Endodermal cell (in vitro differentiated cells): ENCODE data around the gene ZNF180. TPM values are rescaled to one million over a fixed set of nuclear protein-coding genes. Genes with fewer than 3 reads are reported as not detected.

Experiments
- DNase-seq: peaks from one replicate; pipeline ENCODE4 v3.0.0-alpha.2; 2017
- H3K27ac ChIP-seq: 2 replicates; pipeline ENCODE4 v1.5.1; 2013; ENCODE audit warnings: mild to moderate bottlenecking, low read depth, low read length, moderate library complexity
- H3K27me3 ChIP-seq: 2 replicates; pipeline ENCODE4 v1.6.1; 2013; ENCODE audit warnings: mild to moderate bottlenecking, low read length, moderate library complexity; ENCODE audit not compliant: insufficient read depth, control insufficient read depth, poor library complexity, severe bottlenecking
- H3K36me3 ChIP-seq: 2 replicates; pipeline ENCODE4 v1.7.0; 2013; ENCODE audit warnings: mild to moderate bottlenecking, low read length, moderate library complexity; ENCODE audit not compliant: control insufficient read depth, insufficient read depth
- H3K4me1 ChIP-seq: one replicate; pipeline ENCODE4 v1.7.0; 2013; ENCODE audit warnings: low read length; ENCODE audit not compliant: control insufficient read depth, insufficient read depth
- H3K4me3 ChIP-seq: 2 replicates; pipeline ENCODE4 v1.5.1; 2013; ENCODE audit warnings: mild to moderate bottlenecking, low read length, moderate library complexity
- H3K9ac ChIP-seq: 2 replicates; pipeline ENCODE4 v1.6.1; 2013; ENCODE audit warnings: mild to moderate bottlenecking, low read length, moderate library complexity; ENCODE audit not compliant: poor library complexity, severe bottlenecking; ENCODE audit errors: extremely low read depth
- H3K9me3 ChIP-seq: 2 replicates; pipeline ENCODE4 v1.6.1; 2013; ENCODE audit warnings: mild to moderate bottlenecking, low read length, moderate library complexity; ENCODE audit not compliant: control insufficient read depth
- H3K27ac Mint-ChIP-seq: 2 replicates; pipeline ENCODE4 v1.8.0; 2020; ENCODE audit warnings: mixed read lengths
- H3K27me3 Mint-ChIP-seq: 2 replicates; pipeline ENCODE4 v1.8.0; 2021; ENCODE audit warnings: mild to moderate bottlenecking, mixed read lengths; ENCODE audit not compliant: insufficient read depth
- H3K36me3 Mint-ChIP-seq: 2 replicates; pipeline ENCODE4 v1.8.0; 2020; ENCODE audit warnings: low read depth, mixed read lengths
- H3K4me1 Mint-ChIP-seq: 2 replicates; pipeline ENCODE4 v1.8.0; 2020; ENCODE audit warnings: mixed read lengths
- H3K4me3 Mint-ChIP-seq: 2 replicates; pipeline ENCODE4 v1.8.0; 2020; ENCODE audit warnings: mild to moderate bottlenecking, moderate library complexity, mixed read lengths
- H3K9me3 Mint-ChIP-seq: 2 replicates; pipeline ENCODE4 v1.8.0; 2020; ENCODE audit warnings: mild to moderate bottlenecking, mixed read lengths
- WGBS, 2 experiments: methylation state at CpG; one replicate each; pipeline versions ENCODE4 v1.1.5 to v1.1.7; 2013; ENCODE audit warnings: missing lambda C conversion rate in 2 of 2, mixed read lengths in 1 of 2; ENCODE audit not compliant: insufficient coverage in 1 of 2, insufficient read length in 1 of 2; 5-methylcytosine and 5-hydroxymethylcytosine counted together
- total RNA-seq, 2 donors: library from RNA; stranded (reverse); fragmentation: NEBNext Ultra II Directional in 1 of 2; extraction: Animal tissue kit (Norgen Biotek cat#: 25700) in 1 of 2; gene quantifications; 2 replicates in 1 of 2; 3 replicates in 1 of 2; pipeline ENCODE4 v1.2.1, GENCODE V29; 2021
- TF ChIP-seq, protein P1 (sequence below): fragments of 200-600 bp; sonication (generic); conservative IDR thresholded peaks from 2 replicates; pipeline ENCODE4 v1.5.0; 2021; ENCODE audit warnings: antibody characterized with exemption, mild to moderate bottlenecking

Gene ZNF180
- total RNA-seq, 2 donors from 2014 or later, result 10.0 to 12.9 TPM

- WGBS, 2 experiments, result 21 to 27% methylated on average over 25 to 45 of the region's 45 CpGs
- H3K9me3 Mint-ChIP-seq, result peaks cover 36% of the 10 kb centered on the region
- Histone ChIP-seq H3K27ac (no peak within 1 kb of the TSS), H3K36me3 (peaks cover 35% of the 10 kb centered on the region), H3K4me3 (peak within 1 kb of the TSS; percentile 84), H3K27me3 (no peaks in the 10 kb centered on the region), H3K9me3 (peaks cover 41% of the 10 kb centered on the region), H3K9ac (peak within 1 kb of the TSS; percentile 61), H3K4me1 (peaks cover 5% of the 10 kb centered on the region)
- peak within 1 kb of the TSS; percentile 87 for H3K4me3 Mint-ChIP-seq
- H3K36me3 Mint-ChIP-seq, result peaks cover 32% of the 10 kb centered on the region
- TF ChIP-seq, protein P1, sequence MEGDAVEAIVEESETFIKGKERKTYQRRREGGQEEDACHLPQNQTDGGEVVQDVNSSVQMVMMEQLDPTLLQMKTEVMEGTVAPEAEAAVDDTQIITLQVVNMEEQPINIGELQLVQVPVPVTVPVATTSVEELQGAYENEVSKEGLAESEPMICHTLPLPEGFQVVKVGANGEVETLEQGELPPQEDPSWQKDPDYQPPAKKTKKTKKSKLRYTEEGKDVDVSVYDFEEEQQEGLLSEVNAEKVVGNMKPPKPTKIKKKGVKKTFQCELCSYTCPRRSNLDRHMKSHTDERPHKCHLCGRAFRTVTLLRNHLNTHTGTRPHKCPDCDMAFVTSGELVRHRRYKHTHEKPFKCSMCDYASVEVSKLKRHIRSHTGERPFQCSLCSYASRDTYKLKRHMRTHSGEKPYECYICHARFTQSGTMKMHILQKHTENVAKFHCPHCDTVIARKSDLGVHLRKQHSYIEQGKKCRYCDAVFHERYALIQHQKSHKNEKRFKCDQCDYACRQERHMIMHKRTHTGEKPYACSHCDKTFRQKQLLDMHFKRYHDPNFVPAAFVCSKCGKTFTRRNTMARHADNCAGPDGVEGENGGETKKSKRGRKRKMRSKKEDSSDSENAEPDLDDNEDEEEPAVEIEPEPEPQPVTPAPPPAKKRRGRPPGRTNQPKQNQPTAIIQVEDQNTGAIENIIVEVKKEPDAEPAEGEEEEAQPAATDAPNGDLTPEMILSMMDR, result no peak
- H3K27ac Mint-ChIP-seq, result peak within 1 kb of the TSS; percentile 97
- peak; percentile 97 for DNase-seq
- H3K27me3 Mint-ChIP-seq, result peaks cover 21% of the 10 kb centered on the region
- H3K4me1 Mint-ChIP-seq, result peaks cover 5% of the 10 kb centered on the region
Measured at GRCh38 chr19:44447916-44448674, 52.2 kb downstream of the ZNF180 start, which contains the start of gene ZNF229. Gene ZNF229, minus strand, starts transcription at chr19:44448472. Its CDS starts 5,625 bp downstream, at chr19:44442847.

- WGBS, 2 experiments, result 86 to 100% methylated on average over 1 to 3 of the region's 3 CpGs
- Histone ChIP-seq H3K4me3 (no peak overlapping the region), H3K4me1 (no peaks in the 10 kb centered on the region), H3K9ac (no peak overlapping the region), H3K9me3 (peaks cover 52% of the 10 kb centered on the region), H3K27me3 (no peaks in the 10 kb centered on the region), H3K27ac (no peak overlapping the region), H3K36me3 (peaks cover 50% of the 10 kb centered on the region)
- no peak overlapping the region for H3K27ac Mint-ChIP-seq
- no peak for DNase-seq
- no peaks in the 10 kb centered on the region for H3K27me3 Mint-ChIP-seq
- H3K4me1 Mint-ChIP-seq, result no peaks in the 10 kb centered on the region
- H3K4me3 Mint-ChIP-seq, result no peak overlapping the region
- H3K36me3 Mint-ChIP-seq, result peaks cover 83% of the 10 kb centered on the region
- peaks cover 34% of the 10 kb centered on the region for H3K9me3 Mint-ChIP-seq
- TF ChIP-seq, protein P1, result no peak
Measured at GRCh38 chr19:44438441-44438840, 61.9 kb downstream of the ZNF180 start.

DNA sequence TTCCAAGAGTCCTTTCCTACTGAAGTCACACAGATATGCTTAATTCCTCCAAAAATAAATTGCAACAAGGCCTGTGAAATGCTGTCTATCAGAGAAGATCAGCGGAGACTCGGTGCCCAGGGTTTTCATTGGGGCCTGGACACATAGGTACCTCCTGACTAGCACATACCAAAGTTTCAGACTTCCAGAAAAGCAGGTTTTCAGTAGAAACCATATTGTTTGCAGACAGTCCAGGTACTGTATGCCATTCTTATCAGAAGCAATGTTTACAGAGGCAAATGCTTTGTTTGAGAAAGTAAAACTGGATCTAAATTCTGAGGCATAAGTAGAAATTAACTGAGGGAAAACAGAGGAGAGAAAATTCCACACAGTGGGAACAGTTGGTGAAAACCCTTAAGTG is 64.9 kb downstream of the ZNF180 start:
- H3K27ac Mint-ChIP-seq, result no peak overlapping the region
- H3K27me3 Mint-ChIP-seq, result no peaks in the 10 kb centered on the region
- H3K9me3 Mint-ChIP-seq, result peaks cover 61% of the 10 kb centered on the region
- Histone ChIP-seq H3K27me3 (no peaks in the 10 kb centered on the region), H3K4me3 (no peak overlapping the region), H3K9ac (no peak overlapping the region), H3K27ac (no peak overlapping the region), H3K9me3 (peaks cover 64% of the 10 kb centered on the region), H3K36me3 (peaks cover 51% of the 10 kb centered on the region), H3K4me1 (no peaks in the 10 kb centered on the region)
- H3K4me3 Mint-ChIP-seq, result no peak overlapping the region
- peaks cover 89% of the 10 kb centered on the region for H3K36me3 Mint-ChIP-seq
- WGBS, 2 experiments, result 94 to 100% methylated on average over 2 of the region's 2 CpGs
- DNase-seq, result no peak
- no peaks in the 10 kb centered on the region for H3K4me1 Mint-ChIP-seq
- TF ChIP-seq, protein P1, result no peak
